GM12878 (cell line): ENCODE measurements around the gene SGIP1. TPM values are rescaled to one million over a fixed set of nuclear protein-coding genes. Genes with fewer than 3 reads are reported as not detected.

Source experiments
- ATAC-seq: fragments of 200-7000 bp; cut with Tn5 transposase; 3 replicates; pipeline ENCODE4 v1.9.1; 2020; ENCODE audit warnings: mild to moderate bottlenecking, moderate library complexity
- BruUV-seq: library from RNA; stranded (reverse); fragments of 400-500 nt; replicated peaks from 2 replicates; lab custom pipeline; 2021; lab: Mats Ljungman, UMichigan
- CTCF ChIA-PET: fragments of 300-600 bp; sonication (Branson Sonifier 250); formaldehyde crosslinking; extraction: SDS; loops from one replicate; lab custom pipeline; 2021; ENCODE audit warnings: inconsistent platforms; lab: Yijun Ruan, JAX
- POLR2A ChIA-PET: fragments of 350-600 bp; formaldehyde crosslinking; extraction: SDS; loops from one replicate; lab custom pipeline; 2021; ENCODE audit warnings: inconsistent platforms; lab: Charles Lee
- RAD21 ChIA-PET: fragments of 300-600 bp; sonication (Branson Sonifier 250); formaldehyde crosslinking; loops from one replicate; lab custom pipeline; 2023; ENCODE audit warnings: antibody characterized with exemption; ENCODE audit not compliant: unreplicated experiment; lab: Charles Lee
- SMC1A ChIA-PET: fragments of 300-600 bp; sonication (Branson Sonifier 250); formaldehyde crosslinking; loops from one replicate; lab custom pipeline; 2023; ENCODE audit not compliant: unreplicated experiment, uncharacterized antibody; lab: Charles Lee
- DNase-seq: peaks from one replicate; pipeline ENCODE4 v3.0.0-alpha.2; 2011; ENCODE audit warnings: low read depth, low spot score
- FAIRE-seq: peaks from 3 replicates; lab custom pipeline; 2011; peaks lifted over from hg19 to GRCh38; lab: Jason Lieb, UNC
- H2AFZ ChIP-seq: 2 replicates; pipeline ENCODE4 v1.6.0; 2011; ENCODE audit warnings: low read depth, low read length, control low read depth; ENCODE audit not compliant: control insufficient read depth
- H3K27ac ChIP-seq: 2 replicates; pipeline ENCODE4 v1.5.1; 2011; ENCODE audit warnings: control low read depth; ENCODE audit not compliant: control insufficient read depth, insufficient read depth
- H3K27me3 ChIP-seq, 2 experiments: replicated peaks in 1 of 2; 2 replicates each; pipeline versions ENCODE4 v1.6.0 to v1.6.1; 2011; ENCODE audit warnings: low read length in 1 of 2; ENCODE audit not compliant: control insufficient read depth in 2 of 2, insufficient read depth in 2 of 2
- H3K36me3 ChIP-seq, 2 experiments: 2 replicates each; pipeline ENCODE4 v1.5.1; 2011; ENCODE audit warnings: low read length in 1 of 2; ENCODE audit not compliant: control insufficient read depth in 2 of 2, insufficient read depth in 2 of 2
- H3K4me1 ChIP-seq: 2 replicates; pipeline ENCODE4 v1.6.1; 2011; ENCODE audit warnings: mild to moderate bottlenecking, low read length, moderate library complexity, mixed read lengths; ENCODE audit not compliant: control insufficient read depth, insufficient read depth
- H3K4me2 ChIP-seq: 2 replicates; pipeline ENCODE4 v1.6.0; 2011; ENCODE audit warnings: control low read depth; ENCODE audit not compliant: control insufficient read depth, insufficient read depth
- H3K4me3 ChIP-seq: fragments of 200-600 bp; sonication (generic); 2 replicates; pipeline ENCODE4 v1.5.1; 2016
- H3K79me2 ChIP-seq: 2 replicates; pipeline ENCODE4 v1.6.0; 2011; ENCODE audit warnings: low read length; ENCODE audit not compliant: control insufficient read depth, insufficient read depth
- H3K9ac ChIP-seq: 2 replicates; pipeline ENCODE4 v1.8.0; 2011; ENCODE audit warnings: low read length, control low read depth, mixed read lengths; ENCODE audit not compliant: control insufficient read depth, insufficient read depth
- H3K9me3 ChIP-seq: replicated peaks from 3 replicates; pipeline ENCODE4 v1.5.1; 2011; ENCODE audit warnings: mild to moderate bottlenecking, low read length; ENCODE audit not compliant: control insufficient read depth, insufficient read depth
- H4K20me1 ChIP-seq: 2 replicates; pipeline ENCODE4 v1.6.0; 2011; ENCODE audit not compliant: control insufficient read depth, insufficient read depth
- EP300 ChIP-seq, 2 experiments: fragments of 150-350 bp in 1 of 2; IDR thresholded peaks; 2 replicates each; pipeline ENCODE4 v1.6.1; 2011 to 2012; ENCODE audit warnings: low read depth in 2 of 2, low read length in 2 of 2, borderline replicate concordance in 1 of 2, improper control_type of control experiment in 1 of 2, inconsistent platforms in 1 of 2; ENCODE audit not compliant: control insufficient read depth in 1 of 2
- HCFC1 ChIP-seq: fragments of 150-350 bp; IDR thresholded peaks from 2 replicates; pipeline ENCODE4 v1.6.1; 2014; ENCODE audit warnings: low read length
- IRF4 ChIP-seq: IDR thresholded peaks from 2 replicates; pipeline ENCODE4 v1.6.1; 2011; ENCODE audit warnings: low read depth, low read length
- LARP7 ChIP-seq: fragments of 450-650 bp; IDR thresholded peaks from 2 replicates; pipeline ENCODE4 v1.6.1; 2017; ENCODE audit warnings: mild to moderate bottlenecking
- NFIC ChIP-seq: IDR thresholded peaks from 2 replicates; pipeline ENCODE4 v1.6.1; 2012; ENCODE audit warnings: low read depth, mild to moderate bottlenecking, inconsistent platforms, low read length, moderate library complexity
- RUNX3 ChIP-seq: IDR thresholded peaks from 2 replicates; pipeline ENCODE4 v1.6.1; 2012; ENCODE audit warnings: low read length, inconsistent platforms
- SREBF1 ChIP-seq: IDR thresholded peaks from 2 replicates; pipeline ENCODE4 v1.6.1; 2012; ENCODE audit warnings: mild to moderate bottlenecking, low read length
- SREBF2 ChIP-seq: IDR thresholded peaks from 2 replicates; pipeline ENCODE4 v1.6.1; 2012; ENCODE audit warnings: mild to moderate bottlenecking, low read length
- TBL1XR1 ChIP-seq: IDR thresholded peaks from 2 replicates; pipeline ENCODE4 v1.6.1; 2012; ENCODE audit warnings: low read depth, low read length, improper control_type of control experiment
- YY1 ChIP-seq: IDR thresholded peaks from 2 replicates; pipeline ENCODE4 v1.6.1; 2011; ENCODE audit warnings: low read depth, mild to moderate bottlenecking, low read length
- ZNF217 ChIP-seq: fragments of 450-650 bp; IDR thresholded peaks from 2 replicates; pipeline ENCODE4 v1.6.1; 2017; ENCODE audit warnings: antibody characterized with exemption, mild to moderate bottlenecking
- ZNF384 ChIP-seq: IDR thresholded peaks from 2 replicates; pipeline ENCODE4 v1.6.1; 2012; ENCODE audit warnings: low read depth, mild to moderate bottlenecking, low read length, improper control_type of control experiment, borderline replicate concordance
- WGBS: methylation state at CpG from one replicate; pipeline ENCODE4 v1.1.6; 2016; ENCODE audit warnings: low lambda C conversion rate; ENCODE audit not compliant: insufficient replicate concordance, insufficient coverage; ENCODE audit errors: missing lambda C conversion rate; 5-methylcytosine and 5-hydroxymethylcytosine counted together
- in situ Hi-C: fragments of 300-500 bp; cut with MboI; formaldehyde crosslinking; loops from 9 replicates; pipeline ENCODE4 v1.14.3; 2018; ENCODE audit warnings: mixed read lengths
- intact Hi-C: fragments of 100-400 bp; cut with micrococcal nuclease; formaldehyde crosslinking; loops from one replicate; pipeline ENCODE4 v1.14.2; 2022; ENCODE audit not compliant: unreplicated experiment
- polyA plus RNA-seq, 11 experiments: library from polyadenylated mRNA; depleted of rRNA in 4 of 11; unstranded in 6 of 11; stranded (reverse) in 5 of 11; fragments of >200 nt; fragmentation: Nextera tagmentation in 4 of 11; fragmentation: Illumina TruSeq in 1 of 11; extraction: Ambion mirVana in 4 of 11; extraction: Trizol in 1 of 11; gene quantifications; 1 replicate in 1 of 11; 2 replicates in 10 of 11; pipeline versions ENCODE4 v1.2.1 to v1.2.3, GENCODE V29; 2011 to 2016; ENCODE audit warnings: inconsistent platforms in 2 of 11, missing spikeins in 2 of 11, low read depth in 1 of 11
- total RNA-seq, 4 experiments: library from RNA; depleted of rRNA in 3 of 4; stranded (reverse); fragments of >200 nt in 3 of 4; fragmentation: Illumina TruSeq in 1 of 4; extraction: Trizol in 1 of 4; gene quantifications; 2 replicates each; pipeline versions ENCODE4 v1.2.1 to v1.2.3, GENCODE V29; 2013 to 2021
- TF ChIP-seq, protein P1 (sequence below): fragments of 450-650 bp; IDR thresholded peaks from 2 replicates; pipeline ENCODE4 v1.6.1; 2017; ENCODE audit warnings: mild to moderate bottlenecking, moderate library complexity
- TF ChIP-seq, protein P2 (sequence below): IDR thresholded peaks from 2 replicates; pipeline ENCODE4 v1.6.1; 2012; ENCODE audit warnings: low read depth, low read length, improper control_type of control experiment
- TF ChIP-seq, protein P3 (sequence below): fragments of 450-650 bp; IDR thresholded peaks from 2 replicates; pipeline ENCODE4 v1.6.1; 2017; ENCODE audit warnings: antibody characterized with exemption, mild to moderate bottlenecking, moderate library complexity

SGIP1 gene
- total and polyA plus RNA-seq, 10 of the 15 experiments (the other 5 are each of a cell fraction or from before 2014, with no cell fraction given) = 0.15 TPM; not detected in 9

DNA sequence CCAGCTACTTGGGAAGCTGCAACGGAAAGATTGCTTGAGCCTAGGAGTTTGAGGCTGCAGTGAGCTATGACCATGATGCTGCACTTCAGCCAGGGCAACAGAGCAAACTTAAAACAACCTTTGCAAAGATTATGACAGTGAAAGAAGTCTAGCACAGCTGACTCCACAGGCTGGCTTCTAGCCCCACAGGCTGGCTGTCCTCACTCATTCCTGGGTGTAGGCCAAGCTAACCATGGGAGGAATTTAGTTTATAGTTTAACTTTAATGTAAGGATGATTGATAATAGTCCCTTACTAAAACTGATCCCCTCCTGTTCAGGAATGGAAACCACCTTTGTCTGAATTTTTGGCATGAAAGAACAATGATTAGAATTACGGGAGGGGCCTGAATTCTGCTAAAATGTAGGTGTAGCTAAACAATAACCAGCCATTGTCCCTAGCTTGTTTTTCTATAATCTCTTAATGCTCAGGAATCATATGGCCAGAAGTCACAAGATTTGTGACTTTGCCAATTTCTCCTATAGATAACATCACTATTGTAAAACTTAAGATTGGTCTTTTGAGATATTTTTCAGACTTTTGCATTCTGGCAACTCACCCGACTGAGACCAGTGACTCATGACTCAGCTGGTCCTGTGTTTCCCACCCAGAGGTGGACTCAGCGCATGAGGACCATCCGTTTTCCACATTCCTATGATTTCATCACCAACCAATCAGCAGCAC, 28.1 kb upstream of the SGIP1 start:
- no TSS peak for BruUV-seq
- TF ChIP-seq NFIC = no peak
- TF ChIP-seq, protein P1, sequence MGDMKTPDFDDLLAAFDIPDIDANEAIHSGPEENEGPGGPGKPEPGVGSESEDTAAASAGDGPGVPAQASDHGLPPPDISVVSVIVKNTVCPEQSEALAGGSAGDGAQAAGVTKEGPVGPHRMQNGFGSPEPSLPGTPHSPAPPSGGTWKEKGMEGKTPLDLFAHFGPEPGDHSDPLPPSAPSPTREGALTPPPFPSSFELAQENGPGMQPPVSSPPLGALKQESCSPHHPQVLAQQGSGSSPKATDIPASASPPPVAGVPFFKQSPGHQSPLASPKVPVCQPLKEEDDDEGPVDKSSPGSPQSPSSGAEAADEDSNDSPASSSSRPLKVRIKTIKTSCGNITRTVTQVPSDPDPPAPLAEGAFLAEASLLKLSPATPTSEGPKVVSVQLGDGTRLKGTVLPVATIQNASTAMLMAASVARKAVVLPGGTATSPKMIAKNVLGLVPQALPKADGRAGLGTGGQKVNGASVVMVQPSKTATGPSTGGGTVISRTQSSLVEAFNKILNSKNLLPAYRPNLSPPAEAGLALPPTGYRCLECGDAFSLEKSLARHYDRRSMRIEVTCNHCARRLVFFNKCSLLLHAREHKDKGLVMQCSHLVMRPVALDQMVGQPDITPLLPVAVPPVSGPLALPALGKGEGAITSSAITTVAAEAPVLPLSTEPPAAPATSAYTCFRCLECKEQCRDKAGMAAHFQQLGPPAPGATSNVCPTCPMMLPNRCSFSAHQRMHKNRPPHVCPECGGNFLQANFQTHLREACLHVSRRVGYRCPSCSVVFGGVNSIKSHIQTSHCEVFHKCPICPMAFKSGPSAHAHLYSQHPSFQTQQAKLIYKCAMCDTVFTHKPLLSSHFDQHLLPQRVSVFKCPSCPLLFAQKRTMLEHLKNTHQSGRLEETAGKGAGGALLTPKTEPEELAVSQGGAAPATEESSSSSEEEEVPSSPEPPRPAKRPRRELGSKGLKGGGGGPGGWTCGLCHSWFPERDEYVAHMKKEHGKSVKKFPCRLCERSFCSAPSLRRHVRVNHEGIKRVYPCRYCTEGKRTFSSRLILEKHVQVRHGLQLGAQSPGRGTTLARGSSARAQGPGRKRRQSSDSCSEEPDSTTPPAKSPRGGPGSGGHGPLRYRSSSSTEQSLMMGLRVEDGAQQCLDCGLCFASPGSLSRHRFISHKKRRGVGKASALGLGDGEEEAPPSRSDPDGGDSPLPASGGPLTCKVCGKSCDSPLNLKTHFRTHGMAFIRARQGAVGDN = no peak
- TF ChIP-seq, protein P2, sequence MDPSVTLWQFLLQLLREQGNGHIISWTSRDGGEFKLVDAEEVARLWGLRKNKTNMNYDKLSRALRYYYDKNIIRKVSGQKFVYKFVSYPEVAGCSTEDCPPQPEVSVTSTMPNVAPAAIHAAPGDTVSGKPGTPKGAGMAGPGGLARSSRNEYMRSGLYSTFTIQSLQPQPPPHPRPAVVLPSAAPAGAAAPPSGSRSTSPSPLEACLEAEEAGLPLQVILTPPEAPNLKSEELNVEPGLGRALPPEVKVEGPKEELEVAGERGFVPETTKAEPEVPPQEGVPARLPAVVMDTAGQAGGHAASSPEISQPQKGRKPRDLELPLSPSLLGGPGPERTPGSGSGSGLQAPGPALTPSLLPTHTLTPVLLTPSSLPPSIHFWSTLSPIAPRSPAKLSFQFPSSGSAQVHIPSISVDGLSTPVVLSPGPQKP = no peak
- TF ChIP-seq HCFC1 = no peak
- TF ChIP-seq YY1 = no peak
- no peak for TF ChIP-seq SREBF1
- TF ChIP-seq, protein P3, sequence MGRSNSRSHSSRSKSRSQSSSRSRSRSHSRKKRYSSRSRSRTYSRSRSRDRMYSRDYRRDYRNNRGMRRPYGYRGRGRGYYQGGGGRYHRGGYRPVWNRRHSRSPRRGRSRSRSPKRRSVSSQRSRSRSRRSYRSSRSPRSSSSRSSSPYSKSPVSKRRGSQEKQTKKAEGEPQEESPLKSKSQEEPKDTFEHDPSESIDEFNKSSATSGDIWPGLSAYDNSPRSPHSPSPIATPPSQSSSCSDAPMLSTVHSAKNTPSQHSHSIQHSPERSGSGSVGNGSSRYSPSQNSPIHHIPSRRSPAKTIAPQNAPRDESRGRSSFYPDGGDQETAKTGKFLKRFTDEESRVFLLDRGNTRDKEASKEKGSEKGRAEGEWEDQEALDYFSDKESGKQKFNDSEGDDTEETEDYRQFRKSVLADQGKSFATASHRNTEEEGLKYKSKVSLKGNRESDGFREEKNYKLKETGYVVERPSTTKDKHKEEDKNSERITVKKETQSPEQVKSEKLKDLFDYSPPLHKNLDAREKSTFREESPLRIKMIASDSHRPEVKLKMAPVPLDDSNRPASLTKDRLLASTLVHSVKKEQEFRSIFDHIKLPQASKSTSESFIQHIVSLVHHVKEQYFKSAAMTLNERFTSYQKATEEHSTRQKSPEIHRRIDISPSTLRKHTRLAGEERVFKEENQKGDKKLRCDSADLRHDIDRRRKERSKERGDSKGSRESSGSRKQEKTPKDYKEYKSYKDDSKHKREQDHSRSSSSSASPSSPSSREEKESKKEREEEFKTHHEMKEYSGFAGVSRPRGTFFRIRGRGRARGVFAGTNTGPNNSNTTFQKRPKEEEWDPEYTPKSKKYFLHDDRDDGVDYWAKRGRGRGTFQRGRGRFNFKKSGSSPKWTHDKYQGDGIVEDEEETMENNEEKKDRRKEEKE = no peak
- TF ChIP-seq ZNF384 = no peak
- TF ChIP-seq TBL1XR1 = no peak
- no peak for TF ChIP-seq LARP7
- TF ChIP-seq RUNX3 = no peak
- TF ChIP-seq SREBF2 = no peak
- TF ChIP-seq ZNF217 = no peak
- TF ChIP-seq EP300 (IDR thresholded peaks at IDR 0.05; ENCODE audit: borderline replicate concordance in 1 of 2, control insufficient read depth in 1 of 2, low read depth in 2 of 2, low read length in 2 of 2) = no peak
- no peak for TF ChIP-seq IRF4

More for the DNA sequence above, 28.1 kb upstream of the SGIP1 start:
- H3K27me3 ChIP-seq = 0 out of 4 replicates have a peak, but pooled peaks cover 0 to 1% of the 10 kb centered on the region in 2 experiments
- POLR2A ChIA-PET = no interaction called here
- DNase-seq = no peak
- in situ Hi-C loops = no loop called here
- H3K36me3 ChIP-seq = no peaks in the 10 kb centered on the region
- ATAC-seq = no peak
- RAD21 ChIA-PET = interaction anchor here (1.2 to 1.9 kb wide), 2 partner anchors 9 to 546 kb away, joined by 4 to 7 read pairs; no protein-coding TSS in a partner anchor
- CTCF ChIA-PET = interaction anchor here (0.8 to 4.1 kb wide), 8 partner anchors 10 to 548 kb away, joined by 3 to 27 read pairs (median 6); no protein-coding TSS in a partner anchor
- no peaks in the 10 kb centered on the region for H3K79me2 ChIP-seq
- H3K4me2 ChIP-seq = no peak overlapping the region
- H3K9me3 ChIP-seq = no peaks in the 10 kb centered on the region
- FAIRE-seq = no peak
- WGBS = 38% methylated on average over 5 of the region's 5 CpGs
- intact Hi-C loops = loop anchor here (2.0 kb wide), 1 partner anchor 261 kb away; no protein-coding TSS in a partner anchor
- no peak overlapping the region for H3K4me3 ChIP-seq
- SMC1A ChIA-PET = interaction anchor here (0.7 to 2.5 kb wide), 4 partner anchors 43 to 1627 kb away, joined by 3 to 20 read pairs (median 4); no protein-coding TSS in a partner anchor
- no peak overlapping the region for H3K27ac ChIP-seq
- no peak overlapping the region for H3K9ac ChIP-seq
- no peaks in the 10 kb centered on the region for H4K20me1 ChIP-seq
- no peaks in the 10 kb centered on the region for H3K4me1 ChIP-seq
- no peak overlapping the region for H2AFZ ChIP-seq
